PC-3 (cell line): ENCODE measurements around the gene PDS5B. TPM values are rescaled to one million over a fixed set of nuclear protein-coding genes. Genes with fewer than 3 reads are reported as not detected.

Experiments
- ATAC-seq: fragments of 200-7000 bp; cut with Tn5 transposase; 2 replicates; pipeline ENCODE4 v1.9.1; 2020; ENCODE audit warnings: mild to moderate bottlenecking, moderate library complexity
- BruUV-seq: library from RNA; stranded (reverse); fragments of 400-500 nt; replicated peaks from 2 replicates; lab custom pipeline; 2021; lab: Mats Ljungman, UMichigan
- CTCF ChIA-PET: fragments of 300-600 bp; sonication (Branson Sonifier 250); formaldehyde crosslinking; loops from one replicate; lab custom pipeline; 2022; ENCODE audit warnings: antibody characterized with exemption; lab: Charles Lee
- POLR2A ChIA-PET: fragments of 300-600 bp; sonication (Branson Sonifier 250); formaldehyde crosslinking; loops from one replicate; lab custom pipeline; 2022; ENCODE audit warnings: antibody characterized with exemption; ENCODE audit not compliant: unreplicated experiment; lab: Charles Lee
- DNase-seq: peaks from one replicate; pipeline ENCODE4 v3.0.0-alpha.2; 2015
- H2AFZ ChIP-seq: fragments of 300-600 bp; sonication (generic); 2 replicates; pipeline ENCODE4 v1.6.0; 2016; ENCODE audit warnings: antibody characterized with exemption, low read length
- H3F3A ChIP-seq: fragments of 300-600 bp; sonication (generic); one replicate; pipeline ENCODE4 v1.6.0; 2017; ENCODE audit warnings: antibody characterized with exemption, low read length, control low read depth, mild to moderate bottlenecking; ENCODE audit not compliant: unreplicated experiment
- H3K27ac ChIP-seq: fragments of 300-600 bp; sonication (generic); 2 replicates; pipeline ENCODE4 v1.5.1; 2016; ENCODE audit warnings: mild to moderate bottlenecking, low read length
- H3K27me3 ChIP-seq: fragments of 300-600 bp; sonication (generic); 2 replicates; pipeline ENCODE4 v1.6.1; 2016; ENCODE audit warnings: low read length, mixed read lengths
- H3K36me3 ChIP-seq: fragments of 300-600 bp; sonication (generic); 2 replicates; pipeline ENCODE4 v1.6.1; 2016; ENCODE audit warnings: low read depth, mixed run types, low read length, mixed read lengths
- H3K4me1 ChIP-seq: fragments of 300-600 bp; sonication (generic); 2 replicates; pipeline ENCODE4 v1.5.1; 2016; ENCODE audit warnings: low read length; ENCODE audit not compliant: insufficient read depth
- H3K4me2 ChIP-seq: fragments of 300-600 bp; sonication (generic); 2 replicates; pipeline ENCODE4 v1.6.0; 2016; ENCODE audit warnings: low read length
- H3K4me3 ChIP-seq: fragments of 300-600 bp; sonication (generic); 2 replicates; pipeline ENCODE4 v1.5.1; 2016; ENCODE audit warnings: mild to moderate bottlenecking, low read length, mixed read lengths
- H3K79me2 ChIP-seq: fragments of 300-600 bp; sonication (generic); 2 replicates; pipeline ENCODE4 v1.6.1; 2017; ENCODE audit warnings: low read length, mixed read lengths
- H3K9ac ChIP-seq: fragments of 300-600 bp; sonication (generic); 2 replicates; pipeline ENCODE4 v1.6.0; 2016; ENCODE audit warnings: mild to moderate bottlenecking, low read length
- H3K9me2 ChIP-seq: fragments of 300-600 bp; sonication (generic); replicated peaks from 2 replicates; pipeline ENCODE4 v1.6.1; 2016; ENCODE audit warnings: mixed run types, low read length, mixed read lengths
- H3K9me3 ChIP-seq: fragments of 300-600 bp; sonication (generic); 2 replicates; pipeline ENCODE4 v1.6.1; 2016; ENCODE audit warnings: low read length, mixed read lengths
- H4K20me1 ChIP-seq: fragments of 300-600 bp; sonication (generic); 2 replicates; pipeline ENCODE4 v1.6.1; 2016; ENCODE audit warnings: low read length, mixed read lengths
- EZH2 ChIP-seq: fragments of 300-600 bp; sonication (generic); IDR thresholded peaks from one replicate; pipeline ENCODE4 v1.6.1; 2017; ENCODE audit warnings: antibody characterized with exemption, mild to moderate bottlenecking, low read length; ENCODE audit not compliant: unreplicated experiment
- EZH2phosphoT487 ChIP-seq: fragments of 300-600 bp; sonication (generic); IDR thresholded peaks from 2 replicates; pipeline ENCODE4 v1.6.1; 2018; ENCODE audit warnings: mild to moderate bottlenecking, antibody characterized with exemption, low read length, borderline replicate concordance
- intact Hi-C: fragments of 100-400 bp; cut with micrococcal nuclease; formaldehyde crosslinking; loops from 2 replicates; pipeline ENCODE4 v1.9.0; 2023
- total RNA-seq: library from RNA; depleted of rRNA; stranded (reverse); fragments of >200 nt; gene quantifications from 2 replicates; pipeline ENCODE4 v1.2.3, GENCODE V29; 2014
- TF ChIP-seq, protein P1 (sequence below): fragments of 300-600 bp; sonication (generic); conservative IDR thresholded peaks from 2 replicates; pipeline ENCODE4 v1.5.1; 2017; ENCODE audit warnings: antibody characterized with exemption, low read depth, mild to moderate bottlenecking, low read length

PDS5B gene
- total RNA-seq, 1 experiment from 2014 or later: 20.3 TPM

DNA sequence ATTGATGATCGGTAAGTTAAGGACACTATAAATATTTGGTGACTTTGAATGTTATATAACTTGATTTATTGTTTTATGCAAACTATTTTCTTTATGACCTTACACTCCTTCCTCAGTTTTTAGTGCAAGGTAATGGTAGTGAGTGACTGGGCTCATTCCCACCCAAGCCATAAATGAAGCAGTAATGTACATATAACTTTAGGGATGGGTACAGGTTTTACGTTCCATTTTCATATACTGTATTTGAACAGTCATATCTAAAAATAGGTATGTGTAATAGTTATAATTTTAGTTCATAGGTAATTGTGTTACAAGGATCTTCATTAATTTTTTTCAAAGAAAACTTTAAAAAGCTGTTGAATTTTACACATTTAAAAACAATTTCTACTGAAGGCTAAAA is 101.0 kb downstream of the PDS5B start:
- Histone ChIP-seq H2AFZ (no peak overlapping the region), H3K4me2 (no peak overlapping the region), H3K9ac (no peak overlapping the region), H4K20me1 (no peaks in the 10 kb centered on the region), H3K27ac (no peak overlapping the region), H3K4me1 (no peaks in the 10 kb centered on the region), H3K79me2 (no peaks in the 10 kb centered on the region), H3K27me3 (no peaks in the 10 kb centered on the region), H3K36me3 (no peaks in the 10 kb centered on the region; the same call in 1 of the 2 replicates), H3K9me3 (no peaks in the 10 kb centered on the region), H3F3A (no peaks in the 10 kb centered on the region), H3K9me2 (no peaks in the 10 kb centered on the region), H3K4me3 (no peak overlapping the region)
- BruUV-seq: no TSS peak
- ChIA-PET POLR2A (no interaction called here), CTCF (no interaction called here)
- no peak for TF ChIP-seq EZH2phosphoT487
- TF ChIP-seq, protein P1, sequence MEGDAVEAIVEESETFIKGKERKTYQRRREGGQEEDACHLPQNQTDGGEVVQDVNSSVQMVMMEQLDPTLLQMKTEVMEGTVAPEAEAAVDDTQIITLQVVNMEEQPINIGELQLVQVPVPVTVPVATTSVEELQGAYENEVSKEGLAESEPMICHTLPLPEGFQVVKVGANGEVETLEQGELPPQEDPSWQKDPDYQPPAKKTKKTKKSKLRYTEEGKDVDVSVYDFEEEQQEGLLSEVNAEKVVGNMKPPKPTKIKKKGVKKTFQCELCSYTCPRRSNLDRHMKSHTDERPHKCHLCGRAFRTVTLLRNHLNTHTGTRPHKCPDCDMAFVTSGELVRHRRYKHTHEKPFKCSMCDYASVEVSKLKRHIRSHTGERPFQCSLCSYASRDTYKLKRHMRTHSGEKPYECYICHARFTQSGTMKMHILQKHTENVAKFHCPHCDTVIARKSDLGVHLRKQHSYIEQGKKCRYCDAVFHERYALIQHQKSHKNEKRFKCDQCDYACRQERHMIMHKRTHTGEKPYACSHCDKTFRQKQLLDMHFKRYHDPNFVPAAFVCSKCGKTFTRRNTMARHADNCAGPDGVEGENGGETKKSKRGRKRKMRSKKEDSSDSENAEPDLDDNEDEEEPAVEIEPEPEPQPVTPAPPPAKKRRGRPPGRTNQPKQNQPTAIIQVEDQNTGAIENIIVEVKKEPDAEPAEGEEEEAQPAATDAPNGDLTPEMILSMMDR: no peak
- TF ChIP-seq EZH2: no peak
- intact Hi-C loops: no loop called here
- ATAC-seq (no peak), DNase-seq (no peak)

DNA sequence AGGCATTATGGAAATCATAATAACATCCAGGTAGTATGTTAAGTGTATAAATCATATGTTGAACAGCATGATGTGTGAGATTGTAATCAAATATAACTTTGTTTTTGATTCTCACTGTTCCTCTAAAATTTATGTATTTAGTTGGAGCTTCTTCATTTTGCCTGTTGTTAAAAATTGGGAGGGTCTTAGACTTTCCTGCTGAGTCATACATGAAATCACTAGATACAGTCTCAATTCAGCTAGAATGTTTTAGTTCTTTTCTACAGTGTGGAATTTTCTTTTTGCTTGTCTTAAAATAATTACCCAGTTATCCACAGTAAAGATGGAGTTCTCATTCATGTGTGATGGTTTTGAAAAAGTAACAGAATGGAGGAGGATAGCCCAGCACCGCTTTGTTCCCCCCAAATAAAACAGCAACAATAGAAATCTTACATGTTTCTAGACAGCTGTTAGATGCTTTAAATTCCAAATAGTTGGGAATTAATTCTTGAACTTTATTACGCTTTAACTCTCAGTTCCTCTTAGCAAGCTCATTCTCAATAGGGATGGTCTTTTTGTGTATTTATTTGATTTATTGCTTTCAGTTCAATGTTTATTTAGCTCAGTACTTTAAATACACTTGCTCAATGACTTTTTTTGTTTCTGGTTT is 109.5 kb downstream of the PDS5B start:
- Histone ChIP-seq H3K27ac (no peak overlapping the region), H3K36me3 (0 out of 2 replicates have a peak, but pooled peaks cover 6% of the 10 kb centered on the region), H3K9me2 (no peaks in the 10 kb centered on the region), H4K20me1 (no peaks in the 10 kb centered on the region), H3K4me3 (no peak overlapping the region), H3K4me1 (no peaks in the 10 kb centered on the region), H3F3A (no peaks in the 10 kb centered on the region), H3K9me3 (no peaks in the 10 kb centered on the region), H3K4me2 (no peak overlapping the region), H3K79me2 (no peaks in the 10 kb centered on the region), H3K9ac (no peak overlapping the region), H2AFZ (no peak overlapping the region), H3K27me3 (no peaks in the 10 kb centered on the region)
- DNase-seq (no peak), ATAC-seq (no peak)
- CTCF ChIA-PET: no interaction called here
- TF ChIP-seq, protein P1: no peak
- no peak for TF ChIP-seq EZH2phosphoT487
- no peak for TF ChIP-seq EZH2
- POLR2A ChIA-PET: no interaction called here
- no TSS peak for BruUV-seq
- intact Hi-C loops: no loop called here

DNA sequence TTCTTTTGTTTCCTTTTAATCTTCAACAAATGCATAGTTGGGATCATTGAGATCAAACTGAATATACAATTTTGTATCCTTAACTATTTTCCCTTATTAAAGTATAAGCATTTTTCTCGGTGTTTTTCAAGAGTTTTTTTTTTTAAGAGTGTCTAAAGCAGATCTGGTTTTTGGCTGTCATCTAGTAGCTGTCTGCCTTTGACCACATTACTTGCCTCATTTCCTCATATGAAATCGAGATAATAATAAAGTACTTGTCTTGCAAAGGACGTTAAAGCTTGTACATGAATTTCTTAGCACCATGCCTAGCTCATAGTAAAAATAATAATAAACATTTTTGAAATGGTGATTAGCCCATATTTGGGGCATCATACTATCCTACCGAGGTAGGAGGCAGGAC is 121.2 kb downstream of the PDS5B start:
- Histone ChIP-seq H3K9me3 (no peaks in the 10 kb centered on the region), H3K27me3 (no peaks in the 10 kb centered on the region), H3K27ac (no peak overlapping the region), H3K4me3 (no peak overlapping the region), H3K4me1 (no peaks in the 10 kb centered on the region), H3K36me3 (peaks cover 15% of the 10 kb centered on the region), H2AFZ (no peak overlapping the region), H4K20me1 (no peaks in the 10 kb centered on the region), H3K9ac (no peak overlapping the region), H3K79me2 (no peaks in the 10 kb centered on the region), H3K4me2 (no peak overlapping the region), H3F3A (no peaks in the 10 kb centered on the region), H3K9me2 (no peaks in the 10 kb centered on the region)
- BruUV-seq: no TSS peak
- ATAC-seq (no peak), DNase-seq (no peak)
- intact Hi-C loops: no loop called here
- ChIA-PET CTCF (no interaction called here), POLR2A (no interaction called here)
- no peak for TF ChIP-seq EZH2
- TF ChIP-seq EZH2phosphoT487: no peak
- TF ChIP-seq, protein P1: no peak
